ENCODE data around the gene TBC1D8B.

The TBC1D8B gene

DNA sequence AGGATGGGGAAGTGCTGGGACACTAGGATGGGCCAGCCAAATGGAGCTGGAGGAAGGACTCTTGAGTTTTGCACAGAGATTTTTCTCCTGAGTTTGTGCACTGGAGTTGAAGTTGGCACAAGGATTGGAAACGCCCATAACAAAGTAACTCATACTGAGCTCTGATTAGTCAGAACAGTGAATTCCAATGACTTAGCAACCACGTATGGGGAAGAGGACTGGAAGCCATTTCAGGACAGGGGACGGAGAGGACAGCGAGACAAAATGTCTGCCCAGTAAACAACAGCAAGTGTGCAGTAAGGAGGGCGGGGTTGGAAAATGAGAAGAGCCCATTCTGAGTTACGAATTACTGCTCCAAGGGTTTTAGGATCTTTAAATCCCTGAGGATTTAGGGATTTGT, 94.8 kb downstream of the TBC1D8B start:
- no peaks in the 10 kb centered on the region; the same call in 1 of the 2 replicates for H3K4me1 ChIP-seq (ENCODE audit: control insufficient read depth, insufficient read depth, low read length)
- CTCF ChIA-PET: interaction anchor here (0.6 to 3.1 kb wide), 14 partner anchors 12 to 1080 kb away, joined by 3 to 25 read pairs (median 6); partner anchors contain the start of gene NCBP2L

DNA sequence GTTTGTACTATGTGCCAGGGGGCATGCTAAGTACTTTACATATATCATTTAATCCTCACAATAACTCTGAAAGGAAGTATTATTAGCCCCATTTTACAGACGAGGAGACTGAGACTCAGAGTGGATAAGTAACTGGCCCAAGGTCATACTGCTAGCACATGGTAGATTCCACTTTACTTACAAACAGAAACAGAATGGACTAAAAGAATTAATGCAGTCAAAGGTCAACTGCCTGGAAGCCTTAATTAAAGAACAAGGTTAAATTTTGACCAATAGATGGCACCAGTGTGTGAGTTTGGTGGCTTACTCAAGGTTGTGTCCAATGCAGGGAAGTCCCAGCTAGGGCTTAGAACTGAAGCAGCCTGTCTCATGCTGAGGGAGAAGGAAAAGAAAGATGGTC, 96.0 kb downstream of the TBC1D8B start:
- Histone ChIP-seq H3K4me1 (ENCODE audit: control insufficient read depth, insufficient read depth, low read length) (no peaks in the 10 kb centered on the region; the same call in 1 of the 2 replicates), H3K36me3 (ENCODE audit: control insufficient read depth in 2 of 2, insufficient read depth in 1 of 2, low read length in 2 of 2) (no peaks in the 10 kb centered on the region), H3K9me3 (ENCODE audit: control insufficient read depth, insufficient read depth, low read depth, low read length) (no peaks in the 10 kb centered on the region), H3K27ac (ENCODE audit: extremely low read depth, low read depth, low read length) (no peak overlapping the region), H3K4me3 (ENCODE audit: low read depth, low read length) (no peak overlapping the region)
- ChIA-PET CTCF (interaction anchor here (0.6 to 3.1 kb wide), 28 partner anchors 9 to 1173 kb away, joined by 3 to 25 read pairs (median 4); no protein-coding TSS in a partner anchor), POLR2A (no interaction called here)
- TF ChIP-seq ZNF548 (tag by site-specific recombination; IDR thresholded peaks at IDR 0.05) (no peak), SCRT1 (tag by site-specific recombination; IDR thresholded peaks at IDR 0.05; ENCODE audit: borderline replicate concordance) (no peak), ZNF654 (tag by site-specific recombination; IDR thresholded peaks at IDR 0.05; ENCODE audit: low read depth) (peak; percentile 66), ZNF768 (tag by site-specific recombination; IDR thresholded peaks at IDR 0.05) (no peak)

More for the DNA sequence above, 94.8 kb downstream of the TBC1D8B start:
- Histone ChIP-seq H3K36me3 (ENCODE audit: control insufficient read depth in 2 of 2, insufficient read depth in 1 of 2, low read length in 2 of 2) (no peaks in the 10 kb centered on the region), H3K4me3 (ENCODE audit: low read depth, low read length) (no peak overlapping the region), H3K27ac (ENCODE audit: extremely low read depth, low read depth, low read length) (no peak overlapping the region), H3K9me3 (ENCODE audit: control insufficient read depth, insufficient read depth, low read depth, low read length) (no peaks in the 10 kb centered on the region)
- TF ChIP-seq, protein P1, sequence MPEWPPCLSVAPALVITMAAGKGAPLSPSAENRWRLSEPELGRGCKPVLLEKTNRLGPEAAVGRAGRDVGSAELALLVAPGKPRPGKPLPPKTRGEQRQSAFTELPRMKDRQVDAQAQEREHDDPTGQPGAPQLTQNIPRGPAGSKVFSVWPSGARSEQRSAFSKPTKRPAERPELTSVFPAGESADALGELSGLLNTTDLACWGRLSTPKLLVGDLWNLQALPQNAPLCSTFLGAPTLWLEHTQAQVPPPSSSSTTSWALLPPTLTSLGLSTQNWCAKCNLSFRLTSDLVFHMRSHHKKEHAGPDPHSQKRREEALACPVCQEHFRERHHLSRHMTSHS (tag by site-specific recombination; IDR thresholded peaks at IDR 0.05): no peak
- TF ChIP-seq, protein P2, sequence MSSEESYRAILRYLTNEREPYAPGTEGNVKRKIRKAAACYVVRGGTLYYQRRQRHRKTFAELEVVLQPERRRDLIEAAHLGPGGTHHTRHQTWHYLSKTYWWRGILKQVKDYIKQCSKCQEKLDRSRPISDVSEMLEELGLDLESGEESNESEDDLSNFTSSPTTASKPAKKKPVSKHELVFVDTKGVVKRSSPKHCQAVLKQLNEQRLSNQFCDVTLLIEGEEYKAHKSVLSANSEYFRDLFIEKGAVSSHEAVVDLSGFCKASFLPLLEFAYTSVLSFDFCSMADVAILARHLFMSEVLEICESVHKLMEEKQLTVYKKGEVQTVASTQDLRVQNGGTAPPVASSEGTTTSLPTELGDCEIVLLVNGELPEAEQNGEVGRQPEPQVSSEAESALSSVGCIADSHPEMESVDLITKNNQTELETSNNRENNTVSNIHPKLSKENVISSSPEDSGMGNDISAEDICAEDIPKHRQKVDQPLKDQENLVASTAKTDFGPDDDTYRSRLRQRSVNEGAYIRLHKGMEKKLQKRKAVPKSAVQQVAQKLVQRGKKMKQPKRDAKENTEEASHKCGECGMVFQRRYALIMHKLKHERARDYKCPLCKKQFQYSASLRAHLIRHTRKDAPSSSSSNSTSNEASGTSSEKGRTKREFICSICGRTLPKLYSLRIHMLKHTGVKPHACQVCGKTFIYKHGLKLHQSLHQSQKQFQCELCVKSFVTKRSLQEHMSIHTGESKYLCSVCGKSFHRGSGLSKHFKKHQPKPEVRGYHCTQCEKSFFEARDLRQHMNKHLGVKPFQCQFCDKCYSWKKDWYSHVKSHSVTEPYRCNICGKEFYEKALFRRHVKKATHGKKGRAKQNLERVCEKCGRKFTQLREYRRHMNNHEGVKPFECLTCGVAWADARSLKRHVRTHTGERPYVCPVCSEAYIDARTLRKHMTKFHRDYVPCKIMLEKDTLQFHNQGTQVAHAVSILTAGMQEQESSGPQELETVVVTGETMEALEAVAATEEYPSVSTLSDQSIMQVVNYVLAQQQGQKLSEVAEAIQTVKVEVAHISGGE (tag by site-specific recombination; conservative IDR thresholded peaks at IDR 0.05; ENCODE audit: low read depth): no peak
- TF ChIP-seq OSR2 (tag by site-specific recombination; IDR thresholded peaks at IDR 0.05) (no peak), ZSCAN16 (tag by site-specific recombination; IDR thresholded peaks at IDR 0.05) (no peak), ZNF473 (tag by site-specific recombination; IDR thresholded peaks at IDR 0.05) (no peak), ZNF423 (tag by site-specific recombination; IDR thresholded peaks at IDR 0.05) (no peak), ZNF133 (tag by site-specific recombination; IDR thresholded peaks at IDR 0.05) (no peak), ZFP41 (tag by site-specific recombination; IDR thresholded peaks at IDR 0.05; ENCODE audit: borderline replicate concordance) (no peak), GLI2 (tag by site-specific recombination; IDR thresholded peaks at IDR 0.05; ENCODE audit: borderline replicate concordance, low read depth) (no peak)
- TF ChIP-seq, protein P3, sequence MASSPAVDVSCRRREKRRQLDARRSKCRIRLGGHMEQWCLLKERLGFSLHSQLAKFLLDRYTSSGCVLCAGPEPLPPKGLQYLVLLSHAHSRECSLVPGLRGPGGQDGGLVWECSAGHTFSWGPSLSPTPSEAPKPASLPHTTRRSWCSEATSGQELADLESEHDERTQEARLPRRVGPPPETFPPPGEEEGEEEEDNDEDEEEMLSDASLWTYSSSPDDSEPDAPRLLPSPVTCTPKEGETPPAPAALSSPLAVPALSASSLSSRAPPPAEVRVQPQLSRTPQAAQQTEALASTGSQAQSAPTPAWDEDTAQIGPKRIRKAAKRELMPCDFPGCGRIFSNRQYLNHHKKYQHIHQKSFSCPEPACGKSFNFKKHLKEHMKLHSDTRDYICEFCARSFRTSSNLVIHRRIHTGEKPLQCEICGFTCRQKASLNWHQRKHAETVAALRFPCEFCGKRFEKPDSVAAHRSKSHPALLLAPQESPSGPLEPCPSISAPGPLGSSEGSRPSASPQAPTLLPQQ (tag by site-specific recombination; IDR thresholded peaks at IDR 0.05): no peak
- POLR2A ChIA-PET: no interaction called here

DNA sequence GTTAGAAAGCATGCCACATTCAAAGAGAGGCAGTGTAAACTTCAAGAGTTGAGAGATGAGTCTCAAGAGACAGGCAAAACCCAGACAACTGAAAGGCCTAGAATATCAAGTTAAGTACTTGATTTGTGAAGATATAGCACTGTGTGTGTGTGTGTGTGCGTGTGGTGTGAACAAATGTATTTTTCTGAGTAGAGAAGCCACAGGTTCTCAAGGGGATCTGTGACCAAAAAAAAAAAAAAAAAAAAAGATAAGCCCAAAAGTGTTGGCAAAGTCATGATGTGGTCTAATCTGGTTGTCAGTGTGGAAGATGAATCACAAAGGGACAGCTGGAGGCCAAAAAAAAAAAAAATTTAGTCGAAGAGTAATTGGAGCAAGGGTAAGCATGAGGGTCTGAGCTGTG, 96.8 kb downstream of the TBC1D8B start:
- Histone ChIP-seq H3K27ac (ENCODE audit: extremely low read depth, low read depth, low read length) (no peak overlapping the region), H3K4me3 (ENCODE audit: low read depth, low read length) (no peak overlapping the region), H3K4me1 (ENCODE audit: control insufficient read depth, insufficient read depth, low read length) (no peaks in the 10 kb centered on the region; the same call in 1 of the 2 replicates), H3K9me3 (ENCODE audit: control insufficient read depth, insufficient read depth, low read depth, low read length) (no peaks in the 10 kb centered on the region), H3K36me3 (ENCODE audit: control insufficient read depth in 2 of 2, insufficient read depth in 1 of 2, low read length in 2 of 2) (no peaks in the 10 kb centered on the region)
- ChIA-PET CTCF (interaction anchor here (0.6 to 3.1 kb wide), 24 partner anchors 10 to 1177 kb away, joined by 3 to 25 read pairs (median 4); no protein-coding TSS in a partner anchor), POLR2A (no interaction called here)
- no peak for TF ChIP-seq ZNF529 (tag by site-specific recombination; IDR thresholded peaks at IDR 0.05; ENCODE audit: insufficient replicate concordance)
- no peak for TF ChIP-seq TCF7L2 (IDR thresholded peaks at IDR 0.05; ENCODE audit: borderline replicate concordance, low read depth, low read length)
- no peak for TF ChIP-seq ZNF239 (tag by site-specific recombination; IDR thresholded peaks at IDR 0.05)
- TF ChIP-seq HOXD13 (CRISPR knock-in tag; IDR thresholded peaks at IDR 0.05; ENCODE audit: borderline replicate concordance): no peak
- no peak for TF ChIP-seq ZNF707 (tag by site-specific recombination; IDR thresholded peaks at IDR 0.05)
- TF ChIP-seq ZNF394 (tag by site-specific recombination; IDR thresholded peaks at IDR 0.05; ENCODE audit: borderline replicate concordance): no peak
- no peak for TF ChIP-seq KLF9 (tag by site-specific recombination; IDR thresholded peaks at IDR 0.05; ENCODE audit: low read depth)
- TF ChIP-seq ZNF274 (IDR thresholded peaks at IDR 0.05; ENCODE audit: low read length): no peak
- no peak for TF ChIP-seq ZNF274 (tag by site-specific recombination; IDR thresholded peaks at IDR 0.05; ENCODE audit: borderline replicate concordance)
- TF ChIP-seq ZNF747 (tag by site-specific recombination; IDR thresholded peaks at IDR 0.05): no peak
- TF ChIP-seq, protein P4, sequence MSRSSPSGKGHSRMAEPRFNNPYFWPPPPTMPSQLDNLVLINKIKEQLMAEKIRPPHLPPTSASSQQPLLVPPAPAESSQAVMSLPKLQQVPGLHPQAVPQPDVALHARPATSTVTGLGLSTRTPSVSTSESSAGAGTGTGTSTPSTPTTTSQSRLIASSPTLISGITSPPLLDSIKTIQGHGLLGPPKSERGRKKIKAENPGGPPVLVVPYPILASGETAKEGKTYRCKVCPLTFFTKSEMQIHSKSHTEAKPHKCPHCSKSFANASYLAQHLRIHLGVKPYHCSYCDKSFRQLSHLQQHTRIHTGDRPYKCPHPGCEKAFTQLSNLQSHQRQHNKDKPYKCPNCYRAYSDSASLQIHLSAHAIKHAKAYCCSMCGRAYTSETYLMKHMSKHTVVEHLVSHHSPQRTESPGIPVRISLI (tag by site-specific recombination; IDR thresholded peaks at IDR 0.05): no peak
